ENCODE results near the gene KRT85.
"Not testable (repeated sequence)": the region's sequence is repeated elsewhere in the genome, so short reads cannot be mapped to it uniquely, and the experiment has no call there.

- not testable (repeated sequence) for TF ChIP-seq CTCF (optimal IDR thresholded peaks at IDR 0.05 in 1 of 3, IDR thresholded peaks at IDR 0.05 in 1 of 3, conservative IDR thresholded peaks at IDR 0.05 in 1 of 3; ENCODE audit: extremely low read depth in 1 of 3, insufficient read depth in 2 of 3, low read length in 3 of 3); EZH2 (IDR thresholded peaks at IDR 0.05; ENCODE audit: low read length)
These were observed 43.4 kb upstream of the KRT85 start for GRCh38 chr12:52410589-52411248.

Measured in keratinocyte (primary cell).